GM23248 (cell line): ENCODE results near the gene SNX19. TPM values are rescaled to one million over a fixed set of nuclear protein-coding genes. Genes with fewer than 3 reads are reported as not detected.

Source experiments
- DNase-seq: peaks from one replicate; pipeline ENCODE4 v3.0.0-alpha.2; 2015
- H2AFZ ChIP-seq: fragments of 200-600 bp; sonication (generic); 2 replicates; pipeline ENCODE4 v1.6.1; 2016; ENCODE audit warnings: antibody characterized with exemption
- H3F3A ChIP-seq: fragments of 200-600 bp; sonication (generic); 2 replicates; pipeline ENCODE4 v1.6.1; 2016; ENCODE audit warnings: mild to moderate bottlenecking, antibody characterized with exemption, mixed run types; ENCODE audit not compliant: insufficient read depth
- H3K27ac ChIP-seq: fragments of 200-600 bp; sonication (generic); 2 replicates; pipeline ENCODE4 v1.5.1; 2016; ENCODE audit warnings: mild to moderate bottlenecking
- H3K27me3 ChIP-seq: fragments of 200-600 bp; sonication (generic); replicated peaks from 2 replicates; pipeline ENCODE4 v1.6.1; 2016; ENCODE audit warnings: mild to moderate bottlenecking; ENCODE audit not compliant: insufficient read depth
- H3K36me3 ChIP-seq: fragments of 200-600 bp; sonication (generic); 2 replicates; pipeline ENCODE4 v1.6.1; 2016; ENCODE audit warnings: low read depth, mild to moderate bottlenecking
- H3K4me1 ChIP-seq: fragments of 200-600 bp; sonication (generic); 2 replicates; pipeline ENCODE4 v1.6.1; 2016; ENCODE audit warnings: mild to moderate bottlenecking; ENCODE audit not compliant: insufficient read depth
- H3K4me2 ChIP-seq: fragments of 200-600 bp; sonication (generic); one replicate; pipeline ENCODE4 v1.6.1; 2016; ENCODE audit warnings: mild to moderate bottlenecking; ENCODE audit not compliant: unreplicated experiment
- H3K4me3 ChIP-seq: fragments of 200-600 bp; sonication (generic); 2 replicates; pipeline ENCODE4 v1.5.1; 2016; ENCODE audit warnings: mild to moderate bottlenecking
- H3K79me2 ChIP-seq: fragments of 200-600 bp; sonication (generic); 2 replicates; pipeline ENCODE4 v1.6.1; 2016; ENCODE audit warnings: mild to moderate bottlenecking; ENCODE audit not compliant: insufficient read depth
- H3K9ac ChIP-seq: fragments of 200-600 bp; sonication (generic); 2 replicates; pipeline ENCODE4 v1.6.1; 2016; ENCODE audit warnings: mild to moderate bottlenecking
- H3K9me2 ChIP-seq: fragments of 200-600 bp; sonication (generic); 2 replicates; pipeline ENCODE4 v1.6.1; 2016; ENCODE audit warnings: mixed run types, mild to moderate bottlenecking, moderate library complexity; ENCODE audit not compliant: insufficient read depth
- H3K9me3 ChIP-seq: fragments of 200-600 bp; sonication (generic); one replicate; pipeline ENCODE4 v1.6.1; 2017; ENCODE audit warnings: low read depth
- H4K20me1 ChIP-seq: fragments of 200-600 bp; sonication (generic); 2 replicates; pipeline ENCODE4 v1.6.0; 2016; ENCODE audit not compliant: insufficient read depth
- EZH2 ChIP-seq: fragments of 200-600 bp; sonication (generic); IDR thresholded peaks from 2 replicates; pipeline ENCODE4 v1.6.1; 2018; ENCODE audit warnings: antibody characterized with exemption, mild to moderate bottlenecking; ENCODE audit not compliant: insufficient read depth, poor library complexity, severe bottlenecking
- EZH2phosphoT487 ChIP-seq: fragments of 200-600 bp; sonication (generic); IDR thresholded peaks from 2 replicates; pipeline ENCODE4 v1.6.1; 2018; ENCODE audit warnings: antibody characterized with exemption, moderate library complexity, mild to moderate bottlenecking, low read depth; ENCODE audit not compliant: insufficient read depth
- WGBS, 2 experiments: methylation state at CpG; one replicate each; pipeline ENCODE4 v1.1.6; 2015 to 2017; ENCODE audit warnings: low lambda C conversion rate in 2 of 2, low coverage in 1 of 2; ENCODE audit errors: missing lambda C conversion rate in 2 of 2; 5-methylcytosine and 5-hydroxymethylcytosine counted together
- in situ Hi-C: fragments of 300-500 bp; cut with MboI; formaldehyde crosslinking; loops from 2 replicates; pipeline ENCODE4 v1.15.0; 2020
- polyA plus RNA-seq: library from polyadenylated mRNA; unstranded; fragments of >200 nt; fragmentation: Nextera tagmentation; extraction: Ambion mirVana; gene quantifications from 2 replicates; pipeline ENCODE4 v1.2.1, GENCODE V29; 2016
- total RNA-seq: library from RNA; depleted of rRNA; stranded (reverse); fragments of >200 nt; shearing (Covaris generic); gene quantifications from 2 replicates; pipeline ENCODE4 v1.2.3, GENCODE V29; 2014

Gene SNX19
- total and polyA plus RNA-seq, 2 experiments from 2014 or later: 40.3 to 81.9 TPM

DNA sequence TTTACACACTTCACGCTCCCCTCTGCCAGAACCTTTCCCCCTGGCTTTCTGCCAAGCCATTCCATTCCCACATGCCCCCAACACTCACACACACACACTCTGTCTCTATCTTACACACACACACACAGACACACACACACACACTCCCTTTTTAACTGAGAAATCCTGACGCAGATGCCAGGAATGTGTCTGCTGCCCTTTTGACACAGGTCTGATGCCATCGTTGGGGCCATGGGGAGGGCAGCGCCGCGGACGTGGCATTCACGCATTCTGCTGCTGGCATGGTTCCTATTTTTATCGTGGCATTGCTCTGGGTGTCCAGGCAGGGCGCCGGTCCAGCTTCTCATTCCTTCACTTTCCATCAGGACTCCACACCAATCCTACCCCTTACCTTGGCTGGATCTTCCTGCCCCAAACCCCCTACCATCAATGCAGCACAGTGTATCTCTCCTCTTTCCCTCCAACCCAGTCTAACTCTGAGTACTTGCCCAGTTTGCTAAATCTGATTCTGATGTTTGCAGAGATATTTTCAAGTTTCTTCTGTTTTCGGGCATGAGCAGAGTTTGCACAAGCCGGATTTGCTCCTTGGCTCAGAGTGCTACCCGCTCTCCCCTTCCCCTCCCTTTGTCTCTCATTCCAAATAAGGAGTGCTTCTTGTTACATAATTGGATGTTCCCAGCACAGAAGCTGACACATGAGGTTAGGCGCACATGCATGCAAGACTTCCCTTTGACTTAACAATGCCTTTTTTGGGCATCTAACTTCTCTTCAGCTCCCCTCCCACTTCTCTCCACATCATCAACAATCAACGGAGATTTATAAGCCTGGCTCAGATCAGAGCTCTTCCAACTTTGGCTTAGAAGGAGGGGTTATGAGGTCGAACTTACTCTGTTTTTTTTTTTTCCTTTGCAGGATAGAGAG lies 18.8 kb downstream of the SNX19 start:
- Histone ChIP-seq H3F3A (peaks cover 41% of the 10 kb centered on the region), H3K4me2 (peak overlapping the region; percentile 51), H3K36me3 (peaks cover 68% of the 10 kb centered on the region), H3K27me3 (no peaks in the 10 kb centered on the region), H3K9me3 (no peaks in the 10 kb centered on the region), H4K20me1 (no peaks in the 10 kb centered on the region), H3K4me1 (peaks cover 19% of the 10 kb centered on the region), H3K4me3 (peak overlapping the region; percentile 36), H3K9me2 (no peaks in the 10 kb centered on the region), H2AFZ (peak overlapping the region; percentile 35; the same call in 1 of the 2 replicates), H3K79me2 (peaks cover 17% of the 10 kb centered on the region), H3K27ac (peak overlapping the region; percentile 94), H3K9ac (peak overlapping the region; percentile 77)
- DNase-seq: peak; percentile 96
- in situ Hi-C loops: no loop called here
- TF ChIP-seq EZH2phosphoT487: no peak
- TF ChIP-seq EZH2: no peak
- WGBS, 2 experiments: 4 to 6% methylated on average over 15 to 17 of the region's 17 CpGs

DNA sequence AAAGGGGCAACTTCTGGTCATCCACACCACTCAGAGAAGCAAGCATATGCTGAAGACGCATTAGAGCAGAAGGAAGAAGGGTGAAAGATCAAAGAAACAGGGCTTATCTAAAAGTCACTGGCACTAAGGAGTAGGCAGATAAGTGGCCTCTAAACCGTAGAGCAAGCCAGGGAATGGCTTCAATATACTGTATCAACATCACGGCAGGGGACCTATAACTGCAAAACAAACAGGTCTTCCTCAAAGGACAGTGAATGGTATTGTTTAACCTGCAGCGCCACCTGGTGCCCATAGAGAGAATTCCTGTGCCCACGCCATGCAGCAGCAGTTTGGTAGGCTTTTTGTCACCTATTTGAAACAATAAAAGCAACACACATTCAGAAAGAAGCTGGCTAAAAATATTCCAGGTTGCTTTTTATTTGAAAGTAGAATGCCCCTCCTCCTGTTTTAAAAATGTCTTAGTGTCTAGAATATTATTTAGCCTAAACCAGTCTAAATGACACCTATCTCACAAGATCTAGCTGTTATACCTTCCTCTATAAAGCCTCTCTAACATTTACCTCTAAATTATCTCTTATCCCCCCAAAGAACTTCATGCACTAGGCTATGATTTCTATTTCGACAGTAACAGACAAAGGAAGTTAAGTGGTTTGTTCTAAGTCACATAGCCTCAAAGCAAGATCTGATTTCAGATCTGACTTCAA lies 21.8 kb downstream of the SNX19 start:
- peak; percentile 74 for DNase-seq
- peaks cover 26% of the 10 kb centered on the region for H3K79me2 ChIP-seq
- H3K4me1 ChIP-seq: peaks cover 28% of the 10 kb centered on the region
- H3K27ac ChIP-seq: no peak overlapping the region
- H3K4me2 ChIP-seq: no peak overlapping the region
- H2AFZ ChIP-seq: no peak overlapping the region
- H4K20me1 ChIP-seq: no peaks in the 10 kb centered on the region
- H3K36me3 ChIP-seq: peaks cover 60% of the 10 kb centered on the region
- no peaks in the 10 kb centered on the region for H3K9me2 ChIP-seq
- 19 to 26% methylated on average over 6 of the region's 6 CpGs for WGBS, 2 experiments
- TF ChIP-seq EZH2 (no peak), EZH2phosphoT487 (no peak)
- H3K27me3 ChIP-seq: no peaks in the 10 kb centered on the region
- no peak overlapping the region for H3K9ac ChIP-seq
- in situ Hi-C loops: no loop called here
- no peak overlapping the region for H3K4me3 ChIP-seq
- peaks cover 35% of the 10 kb centered on the region for H3F3A ChIP-seq
- H3K9me3 ChIP-seq: no peaks in the 10 kb centered on the region

DNA sequence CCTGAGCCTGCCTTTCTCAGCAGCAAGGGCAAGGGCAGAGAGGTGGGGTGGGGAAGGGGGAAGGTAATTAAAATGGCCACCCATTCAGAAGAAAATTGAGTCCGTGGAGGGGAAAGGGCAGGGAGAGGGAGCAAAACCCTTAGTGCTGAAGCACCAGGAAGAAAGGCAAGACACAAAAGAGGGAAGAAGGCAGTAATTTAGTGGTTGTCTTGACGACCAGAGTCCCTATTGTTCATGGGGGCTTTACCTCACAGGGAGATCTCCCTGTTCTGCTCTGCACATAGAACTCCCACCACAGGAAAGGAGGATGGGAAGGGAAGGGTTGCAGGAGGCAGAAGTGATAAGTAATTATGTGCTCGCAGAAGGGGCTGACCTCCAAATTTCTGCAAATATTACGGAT lies 23.4 kb downstream of the SNX19 start:
- DNase-seq: no peak
- no peak overlapping the region for H3K9ac ChIP-seq
- 66 to 68% methylated on average over 4 of the region's 4 CpGs for WGBS, 2 experiments
- H3F3A ChIP-seq: peaks cover 19% of the 10 kb centered on the region
- peaks cover 34% of the 10 kb centered on the region for H3K79me2 ChIP-seq
- H3K9me3 ChIP-seq: no peaks in the 10 kb centered on the region
- no peaks in the 10 kb centered on the region for H3K27me3 ChIP-seq
- H4K20me1 ChIP-seq: no peaks in the 10 kb centered on the region
- H2AFZ ChIP-seq: no peak overlapping the region
- in situ Hi-C loops: no loop called here
- TF ChIP-seq EZH2phosphoT487: no peak
- no peak for TF ChIP-seq EZH2
- no peaks in the 10 kb centered on the region for H3K9me2 ChIP-seq
- peaks cover 22% of the 10 kb centered on the region for H3K4me1 ChIP-seq
- H3K27ac ChIP-seq: no peak overlapping the region
- peaks cover 55% of the 10 kb centered on the region for H3K36me3 ChIP-seq
- H3K4me2 ChIP-seq: no peak overlapping the region
- H3K4me3 ChIP-seq: no peak overlapping the region

DNA sequence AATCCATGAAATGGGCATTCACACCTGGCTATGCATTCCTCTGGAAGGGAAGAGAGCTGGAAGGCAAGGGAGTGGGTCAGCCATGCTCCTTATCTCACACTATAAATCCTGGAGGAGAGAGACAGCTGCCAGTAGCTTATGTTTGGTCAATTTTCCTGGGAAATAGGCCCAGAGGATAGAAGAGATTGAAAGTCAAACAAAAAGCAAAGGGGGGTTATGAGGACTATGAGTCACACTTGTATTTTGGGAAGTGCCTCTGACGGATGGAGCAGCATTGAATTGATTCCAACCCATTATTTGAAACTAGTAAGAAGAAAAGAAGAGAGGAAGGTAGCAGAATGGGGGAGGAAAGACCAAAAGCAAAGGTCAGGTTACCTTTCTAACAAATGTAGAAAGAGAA lies 25.0 kb downstream of the SNX19 start:
- H3K9me3 ChIP-seq: no peaks in the 10 kb centered on the region
- DNase-seq: peak; percentile 21
- peaks cover 52% of the 10 kb centered on the region for H3K36me3 ChIP-seq
- TF ChIP-seq EZH2phosphoT487 (no peak), EZH2 (no peak)
- H2AFZ ChIP-seq: no peak overlapping the region
- no peaks in the 10 kb centered on the region for H4K20me1 ChIP-seq
- H3K4me1 ChIP-seq: peaks cover 9% of the 10 kb centered on the region
- no peak overlapping the region for H3K4me3 ChIP-seq
- H3K79me2 ChIP-seq: peaks cover 34% of the 10 kb centered on the region
- H3K4me2 ChIP-seq: peak overlapping the region; percentile 14
- no peaks in the 10 kb centered on the region for H3K9me2 ChIP-seq
- no peak overlapping the region for H3K27ac ChIP-seq
- H3F3A ChIP-seq: peaks cover 6% of the 10 kb centered on the region
- 18 to 37% methylated on average over 1 of the region's 1 CpG for WGBS, 2 experiments
- no peaks in the 10 kb centered on the region for H3K27me3 ChIP-seq
- in situ Hi-C loops: no loop called here
- no peak overlapping the region for H3K9ac ChIP-seq
